ENCODE results near the gene ELP1. TPM values are rescaled to one million over a fixed set of nuclear protein-coding genes. Genes with fewer than 3 reads are reported as not detected.

ELP1 gene, protein sequence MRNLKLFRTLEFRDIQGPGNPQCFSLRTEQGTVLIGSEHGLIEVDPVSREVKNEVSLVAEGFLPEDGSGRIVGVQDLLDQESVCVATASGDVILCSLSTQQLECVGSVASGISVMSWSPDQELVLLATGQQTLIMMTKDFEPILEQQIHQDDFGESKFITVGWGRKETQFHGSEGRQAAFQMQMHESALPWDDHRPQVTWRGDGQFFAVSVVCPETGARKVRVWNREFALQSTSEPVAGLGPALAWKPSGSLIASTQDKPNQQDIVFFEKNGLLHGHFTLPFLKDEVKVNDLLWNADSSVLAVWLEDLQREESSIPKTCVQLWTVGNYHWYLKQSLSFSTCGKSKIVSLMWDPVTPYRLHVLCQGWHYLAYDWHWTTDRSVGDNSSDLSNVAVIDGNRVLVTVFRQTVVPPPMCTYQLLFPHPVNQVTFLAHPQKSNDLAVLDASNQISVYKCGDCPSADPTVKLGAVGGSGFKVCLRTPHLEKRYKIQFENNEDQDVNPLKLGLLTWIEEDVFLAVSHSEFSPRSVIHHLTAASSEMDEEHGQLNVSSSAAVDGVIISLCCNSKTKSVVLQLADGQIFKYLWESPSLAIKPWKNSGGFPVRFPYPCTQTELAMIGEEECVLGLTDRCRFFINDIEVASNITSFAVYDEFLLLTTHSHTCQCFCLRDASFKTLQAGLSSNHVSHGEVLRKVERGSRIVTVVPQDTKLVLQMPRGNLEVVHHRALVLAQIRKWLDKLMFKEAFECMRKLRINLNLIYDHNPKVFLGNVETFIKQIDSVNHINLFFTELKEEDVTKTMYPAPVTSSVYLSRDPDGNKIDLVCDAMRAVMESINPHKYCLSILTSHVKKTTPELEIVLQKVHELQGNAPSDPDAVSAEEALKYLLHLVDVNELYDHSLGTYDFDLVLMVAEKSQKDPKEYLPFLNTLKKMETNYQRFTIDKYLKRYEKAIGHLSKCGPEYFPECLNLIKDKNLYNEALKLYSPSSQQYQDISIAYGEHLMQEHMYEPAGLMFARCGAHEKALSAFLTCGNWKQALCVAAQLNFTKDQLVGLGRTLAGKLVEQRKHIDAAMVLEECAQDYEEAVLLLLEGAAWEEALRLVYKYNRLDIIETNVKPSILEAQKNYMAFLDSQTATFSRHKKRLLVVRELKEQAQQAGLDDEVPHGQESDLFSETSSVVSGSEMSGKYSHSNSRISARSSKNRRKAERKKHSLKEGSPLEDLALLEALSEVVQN (N-terminal part only)
- total RNA-seq (2022; extraction: Qiagen RNA extraction; ENCODE audit: low read depth) = 20.1 to 23.4 TPM (median 21.0 TPM) in 5 replicates

GRCh38 chr9:108933718-108934322 lies at the start of gene ELP1:
ELP1 (minus strand) TSS chr9:108934124; CDS start chr9:108931146, 2,978 bp downstream.

DNA sequence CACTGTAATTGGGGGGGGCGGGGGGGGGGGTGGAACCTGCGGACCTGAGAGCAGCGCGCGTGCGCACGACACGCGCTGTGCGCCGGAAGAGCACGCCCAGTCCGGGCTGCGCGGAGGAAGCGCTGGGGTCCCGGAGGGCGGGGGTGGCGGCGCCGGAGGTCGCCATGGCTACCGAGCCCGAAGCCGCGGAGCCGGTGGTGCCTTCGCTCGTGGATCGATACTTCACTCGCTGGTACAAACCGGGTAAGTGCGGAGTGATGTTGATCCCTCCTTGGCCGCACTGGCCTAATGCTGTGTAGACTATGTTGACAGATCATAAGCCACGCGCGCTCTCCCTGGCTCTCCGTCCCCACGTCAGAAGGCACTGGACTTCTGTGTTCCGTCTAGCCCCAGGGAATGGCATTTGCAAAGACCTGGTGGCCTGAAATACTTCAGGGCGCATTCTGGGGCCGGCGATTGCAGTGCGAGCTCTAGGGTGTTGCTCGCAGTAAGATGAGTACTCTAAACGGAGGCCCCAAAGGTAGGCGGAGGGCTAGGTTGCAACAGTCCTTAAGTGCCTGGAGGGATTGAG lies 484 bp upstream of the ELP1 start, which contains the start of gene ABITRAM:
TSS of gene ABITRAM (plus strand) at position 78 of the 571 bp plus-strand sequence. CDS start at position 165, 87 bp downstream.

DNA sequence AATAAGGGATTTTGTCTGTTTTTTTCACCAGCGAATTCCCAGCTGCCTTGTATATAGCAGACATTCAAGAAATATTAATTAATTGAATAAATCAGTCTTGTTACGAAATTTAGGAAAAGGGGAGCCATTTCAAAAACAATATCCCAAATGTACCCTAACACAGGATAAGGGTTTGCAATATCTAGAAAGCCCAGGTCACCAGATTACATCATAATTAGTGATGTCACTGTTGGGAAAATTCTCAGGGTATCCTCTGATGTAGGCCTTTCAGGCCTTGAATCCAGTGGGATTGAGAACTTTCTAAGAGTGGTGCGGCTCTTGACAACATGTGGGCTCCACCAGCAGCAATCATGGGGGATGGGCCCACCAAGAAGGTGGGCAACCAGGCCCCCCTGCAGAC lies 71.9 kb downstream of the ELP1 start, which contains the start of gene ACTL7A:
TSS of gene ACTL7A (plus strand) at position 270 of the 400 bp plus-strand sequence. CDS start at position 327, 57 bp downstream.

GRCh38 chr9:108855888-108856287 lies 78.0 kb downstream of the ELP1 start, which contains the start of gene ACTL7B:
ACTL7B (minus strand) TSS chr9:108855986; CDS start chr9:108855930, 56 bp downstream.

Other genes starting within 250 kb of the ELP1 start
- gene ACTL7B, start 78.1 kb downstream of the ELP1 start, total RNA-seq (2022; extraction: Qiagen RNA extraction; ENCODE audit: low read depth) = not detected in 5 replicates
- not detected in 5 replicates for gene ACTL7A, start 71.9 kb downstream of the ELP1 start, total RNA-seq (2022; extraction: Qiagen RNA extraction; ENCODE audit: low read depth)
- gene ABITRAM, start 276 bp upstream of the ELP1 start, total RNA-seq (2022; extraction: Qiagen RNA extraction; ENCODE audit: low read depth) = 20.0 to 26.4 TPM (median 20.2 TPM) in 5 replicates
- gene CTNNAL1, start 79.4 kb upstream of the ELP1 start, total RNA-seq (2022; extraction: Qiagen RNA extraction; ENCODE audit: low read depth) = 42.6 to 64.7 TPM (median 51.1 TPM) in 5 replicates
- gene TMEM245, start 185.8 kb upstream of the ELP1 start, total RNA-seq (2022; extraction: Qiagen RNA extraction; ENCODE audit: low read depth) = 35.3 to 54.6 TPM (median 47.2 TPM) in 5 replicates
- gene FRRS1L, start 233.1 kb upstream of the ELP1 start, total RNA-seq (2022; extraction: Qiagen RNA extraction; ENCODE audit: low read depth) = 0.15 to 0.47 TPM (median 0.19 TPM) in 5 replicates

Measured in A549 treated with ZK216348 at 1 μM for 4 hours (cell line).